HG02973 (cell line): ENCODE data around the gene CPLX3.
A peak's percentile ranks its signal among the peaks of the same experiment; 100 is the strongest.

Experiments
- ATAC-seq: cut with Tn5 transposase; IDR thresholded peaks from one replicate; pipeline ENCODE4 v1.9.1; 2021; ENCODE audit warnings: moderate library complexity; ENCODE audit not compliant: unreplicated experiment

CPLX3 gene

GRCh38 chr15:74788042-74788682 is 38.3 kb upstream of the CPLX3 start:
- ATAC-seq = no peak

- ATAC-seq = no peak
Measured at GRCh38 chr15:74788683-74789151, 37.7 kb upstream of the CPLX3 start.

GRCh38 chr15:74789171-74789631 is 37.2 kb upstream of the CPLX3 start:
- ATAC-seq = no peak

- ATAC-seq = no peak
Measured at GRCh38 chr15:74789741-74790079, 36.7 kb upstream of the CPLX3 start.

- ATAC-seq = no peak
Measured at GRCh38 chr15:74790080-74790916, 36.1 kb upstream of the CPLX3 start.

- no peak for ATAC-seq
Measured at GRCh38 chr15:74791007-74791406, 35.4 kb upstream of the CPLX3 start.

GRCh38 chr15:74791667-74792066 is 34.8 kb upstream of the CPLX3 start:
- no peak for ATAC-seq

- no peak for ATAC-seq
Measured at GRCh38 chr15:74792227-74793016, 34.0 kb upstream of the CPLX3 start.

GRCh38 chr15:74793135-74794028 is 33.0 kb upstream of the CPLX3 start:
- ATAC-seq = no peak

- no peak for ATAC-seq
Measured at GRCh38 chr15:74794248-74794969, 32.0 kb upstream of the CPLX3 start.

GRCh38 chr15:74794970-74795349 is 31.5 kb upstream of the CPLX3 start:
- no peak for ATAC-seq

GRCh38 chr15:74795966-74796625 is 30.3 kb upstream of the CPLX3 start:
- no peak for ATAC-seq

- ATAC-seq = no peak
Measured at GRCh38 chr15:74798388-74799254, 27.8 kb upstream of the CPLX3 start.

- ATAC-seq = no peak
Measured at GRCh38 chr15:74799255-74799855, 27.1 kb upstream of the CPLX3 start.

GRCh38 chr15:74799856-74800558 is 26.4 kb upstream of the CPLX3 start:
- peak; percentile 50 for ATAC-seq

GRCh38 chr15:74800559-74801094 is 25.8 kb upstream of the CPLX3 start:
- no peak for ATAC-seq
